Putamen (tissue), 1 donor: ENCODE results near the gene OR2F1.
"Not testable (repeated sequence)": the region's sequence is repeated elsewhere in the genome, so short reads cannot be mapped to it uniquely, and the experiment has no call there.

Experiments used
- DNase-seq: peaks from one replicate; pipeline ENCODE4 v3.0.0-alpha.2; 2016; ENCODE audit warnings: low spot score

The OR2F1 gene

GRCh38 chr7:144009361-144009760 lies 54.7 kb downstream of the OR2F1 start:
- no peak for DNase-seq

- DNase-seq = not testable (repeated sequence)
Observed at GRCh38 chr7:144010061-144010460, 55.4 kb downstream of the OR2F1 start.

- not testable (repeated sequence) for DNase-seq
Observed at GRCh38 chr7:144010821-144011220, 56.2 kb downstream of the OR2F1 start.

GRCh38 chr7:144011458-144012230 lies 57.0 kb downstream of the OR2F1 start:
- DNase-seq = no peak
